PC-9 (cell line): ENCODE data around the gene MIGA2. TPM values are rescaled to one million over a fixed set of nuclear protein-coding genes. Genes with fewer than 3 reads are reported as not detected.
A peak's percentile ranks its signal among the peaks of the same experiment; 100 is the strongest.

Source experiments
- BruUV-seq: library from RNA; stranded (reverse); fragments of 400-500 nt; replicated peaks from 2 replicates; lab custom pipeline; 2021; lab: Mats Ljungman, UMichigan
- CTCF ChIA-PET: fragments of 300-600 bp; sonication (Branson Sonifier 250); formaldehyde crosslinking; loops from one replicate; lab custom pipeline; 2022; ENCODE audit warnings: antibody characterized with exemption; lab: Charles Lee
- POLR2A ChIA-PET: fragments of 300-600 bp; sonication (Branson Sonifier 250); formaldehyde crosslinking; loops from one replicate; lab custom pipeline; 2022; ENCODE audit warnings: antibody characterized with exemption; ENCODE audit not compliant: unreplicated experiment; lab: Charles Lee
- DNase-seq, 2 experiments: peaks; one replicate each; pipeline versions ENCODE4 v3.0.0 to v3.0.0-alpha.2; 2015 to 2022; ENCODE audit warnings: mixed read lengths in 1 of 2
- H2AFZ ChIP-seq: fragments of 200-600 bp; sonication (generic); 2 replicates; pipeline ENCODE4 v1.8.1; 2017; ENCODE audit warnings: antibody characterized with exemption
- H3F3A ChIP-seq: fragments of 200-600 bp; sonication (generic); 2 replicates; pipeline ENCODE4 v1.8.1; 2017; ENCODE audit warnings: antibody characterized with exemption, mild to moderate bottlenecking, low read depth; ENCODE audit not compliant: insufficient read depth
- H3K27ac ChIP-seq: fragments of 200-600 bp; sonication (generic); 2 replicates; pipeline ENCODE4 v1.6.1; 2016; ENCODE audit warnings: mixed run types
- H3K27me3 ChIP-seq: fragments of 200-600 bp; sonication (generic); 2 replicates; pipeline ENCODE4 v1.6.1; 2016; ENCODE audit warnings: low read depth, mixed run types; ENCODE audit not compliant: insufficient read depth
- H3K36me3 ChIP-seq: fragments of 200-600 bp; sonication (generic); 2 replicates; pipeline ENCODE4 v1.6.1; 2016; ENCODE audit warnings: low read depth, mixed run types
- H3K4me1 ChIP-seq: fragments of 200-600 bp; sonication (generic); replicated peaks from 2 replicates; pipeline ENCODE4 v1.6.1; 2016; ENCODE audit warnings: mixed run types; ENCODE audit not compliant: insufficient read depth
- H3K4me2 ChIP-seq: fragments of 200-600 bp; sonication (generic); 2 replicates; pipeline ENCODE4 v1.6.1; 2017; ENCODE audit warnings: mixed run types
- H3K4me3 ChIP-seq: fragments of 200-600 bp; sonication (generic); 2 replicates; pipeline ENCODE4 v1.6.1; 2016; ENCODE audit warnings: mixed run types
- H3K79me2 ChIP-seq: fragments of 200-600 bp; sonication (generic); 2 replicates; pipeline ENCODE4 v1.6.1; 2017; ENCODE audit warnings: low read depth, mixed run types
- H3K9me2 ChIP-seq: fragments of 200-600 bp; sonication (generic); 2 replicates; pipeline ENCODE4 v1.8.1; 2017; ENCODE audit warnings: mild to moderate bottlenecking; ENCODE audit not compliant: insufficient read depth
- H3K9me3 ChIP-seq: fragments of 200-600 bp; sonication (generic); 2 replicates; pipeline ENCODE4 v1.8.1; 2016; ENCODE audit warnings: low read depth; ENCODE audit not compliant: insufficient read depth
- H4K20me1 ChIP-seq: fragments of 200-600 bp; sonication (generic); 2 replicates; pipeline ENCODE4 v1.8.1; 2017; ENCODE audit not compliant: insufficient read depth
- EZH2 ChIP-seq: fragments of 200-600 bp; sonication (generic); IDR thresholded peaks from 2 replicates; pipeline ENCODE4 v1.8.0; 2017; ENCODE audit warnings: antibody characterized with exemption, low read depth
- intact Hi-C: fragments of 100-400 bp; cut with micrococcal nuclease; formaldehyde crosslinking; loops from one replicate; pipeline ENCODE4 v1.10.0; 2022; ENCODE audit not compliant: unreplicated experiment
- total RNA-seq: library from RNA; stranded (reverse); gene quantifications from 2 replicates; pipeline ENCODE4 v1.2.3, GENCODE V29; 2021
- TF ChIP-seq, protein P1 (sequence below): fragments of 200-600 bp; sonication (generic); conservative IDR thresholded peaks from 2 replicates; pipeline ENCODE4 v1.6.1; 2017; ENCODE audit warnings: mixed run types, antibody characterized with exemption, mild to moderate bottlenecking, moderate library complexity

Gene MIGA2
- total RNA-seq, 1 experiment from 2014 or later: 40.7 TPM

DNA sequence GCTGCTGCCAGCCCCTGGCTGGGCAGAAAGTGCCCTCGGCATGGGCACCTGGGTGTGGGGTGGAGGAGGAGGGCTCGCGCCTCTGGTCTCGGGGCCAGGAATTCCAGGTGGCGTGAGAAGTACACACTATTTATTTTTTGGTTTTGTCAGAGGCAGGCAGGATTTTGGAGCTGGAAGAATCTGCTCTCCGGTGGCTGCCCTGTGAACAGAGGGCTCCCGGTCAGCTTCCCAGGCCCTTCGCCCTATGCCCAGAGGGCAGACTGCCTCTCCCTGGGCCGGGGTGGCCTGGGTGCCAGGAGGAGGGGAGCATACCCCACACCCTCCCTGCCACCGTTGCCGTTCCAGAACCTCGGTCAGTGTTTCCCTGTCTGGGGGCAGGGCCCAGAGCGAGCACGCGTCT lies 52.8 kb downstream of the MIGA2 start:
- H3K79me2 ChIP-seq: no peaks in the 10 kb centered on the region; the same call in 1 of the 2 replicates
- no peaks in the 10 kb centered on the region for H4K20me1 ChIP-seq
- H3K9me2 ChIP-seq: no peaks in the 10 kb centered on the region
- H3K4me3 ChIP-seq: no peak overlapping the region
- POLR2A ChIA-PET: no interaction called here
- H3K27me3 ChIP-seq: no peaks in the 10 kb centered on the region
- no peak overlapping the region for H3K27ac ChIP-seq
- H3F3A ChIP-seq: no peaks in the 10 kb centered on the region; the same call in 1 of the 2 replicates
- BruUV-seq: no TSS peak
- H3K36me3 ChIP-seq: no peaks in the 10 kb centered on the region
- no peak for DNase-seq
- H2AFZ ChIP-seq: no peak overlapping the region
- H3K9me3 ChIP-seq: no peaks in the 10 kb centered on the region
- no peak for TF ChIP-seq EZH2
- TF ChIP-seq, protein P1, sequence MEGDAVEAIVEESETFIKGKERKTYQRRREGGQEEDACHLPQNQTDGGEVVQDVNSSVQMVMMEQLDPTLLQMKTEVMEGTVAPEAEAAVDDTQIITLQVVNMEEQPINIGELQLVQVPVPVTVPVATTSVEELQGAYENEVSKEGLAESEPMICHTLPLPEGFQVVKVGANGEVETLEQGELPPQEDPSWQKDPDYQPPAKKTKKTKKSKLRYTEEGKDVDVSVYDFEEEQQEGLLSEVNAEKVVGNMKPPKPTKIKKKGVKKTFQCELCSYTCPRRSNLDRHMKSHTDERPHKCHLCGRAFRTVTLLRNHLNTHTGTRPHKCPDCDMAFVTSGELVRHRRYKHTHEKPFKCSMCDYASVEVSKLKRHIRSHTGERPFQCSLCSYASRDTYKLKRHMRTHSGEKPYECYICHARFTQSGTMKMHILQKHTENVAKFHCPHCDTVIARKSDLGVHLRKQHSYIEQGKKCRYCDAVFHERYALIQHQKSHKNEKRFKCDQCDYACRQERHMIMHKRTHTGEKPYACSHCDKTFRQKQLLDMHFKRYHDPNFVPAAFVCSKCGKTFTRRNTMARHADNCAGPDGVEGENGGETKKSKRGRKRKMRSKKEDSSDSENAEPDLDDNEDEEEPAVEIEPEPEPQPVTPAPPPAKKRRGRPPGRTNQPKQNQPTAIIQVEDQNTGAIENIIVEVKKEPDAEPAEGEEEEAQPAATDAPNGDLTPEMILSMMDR: no peak
- no peaks in the 10 kb centered on the region for H3K4me1 ChIP-seq
- CTCF ChIA-PET: no interaction called here
- intact Hi-C loops: no loop called here
- no peak overlapping the region for H3K4me2 ChIP-seq

DNA sequence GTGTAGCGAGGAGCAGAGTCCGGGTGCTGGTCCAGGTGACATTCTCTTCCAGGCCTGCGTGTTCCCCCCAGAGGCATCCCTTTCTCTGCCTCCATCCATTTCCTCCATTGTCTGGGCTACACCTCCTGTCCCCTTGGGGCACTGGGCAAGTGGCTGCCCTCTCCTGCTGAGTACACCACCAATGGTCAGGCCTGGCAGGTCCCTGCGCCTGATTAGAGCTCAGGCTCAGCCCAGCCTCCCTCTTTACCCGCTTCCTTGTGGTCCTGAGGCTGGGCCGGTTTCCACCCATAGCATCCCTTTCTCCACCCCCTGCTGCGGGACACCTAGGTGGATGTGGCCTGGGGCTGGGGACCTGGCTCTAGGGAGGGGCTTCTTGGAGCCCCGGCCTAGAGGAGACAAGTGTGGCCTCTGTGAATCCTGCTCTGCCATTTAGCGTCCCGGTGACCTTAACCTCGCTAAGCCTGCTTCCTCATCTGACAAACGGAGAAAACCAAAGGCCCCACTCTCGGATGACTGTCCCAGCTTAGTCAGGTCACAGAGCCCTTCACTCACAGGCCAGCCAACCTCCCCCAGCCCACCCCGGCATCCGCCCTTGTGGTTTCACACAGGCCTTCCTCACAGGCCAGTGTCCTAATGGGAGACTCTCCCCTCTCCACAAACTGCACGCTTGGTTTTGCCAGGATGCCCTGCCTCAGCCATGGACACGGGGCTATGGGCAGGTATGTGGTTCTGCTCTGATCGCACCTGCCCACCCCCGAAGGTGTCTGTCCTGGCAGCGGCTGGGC lies 57.4 kb downstream of the MIGA2 start:
- no peaks in the 10 kb centered on the region for H4K20me1 ChIP-seq
- ChIA-PET CTCF (no interaction called here), POLR2A (no interaction called here)
- H2AFZ ChIP-seq: no peak overlapping the region
- BruUV-seq: no TSS peak
- H3K4me3 ChIP-seq: no peak overlapping the region
- H3K9me3 ChIP-seq: no peaks in the 10 kb centered on the region
- no peaks in the 10 kb centered on the region for H3K27me3 ChIP-seq
- no peaks in the 10 kb centered on the region for H3K36me3 ChIP-seq
- intact Hi-C loops: no loop called here
- H3K4me2 ChIP-seq: no peak overlapping the region
- H3K9me2 ChIP-seq: no peaks in the 10 kb centered on the region
- DNase-seq: peak in 1 of 2 experiments; percentile 31
- no peaks in the 10 kb centered on the region; the same call in 1 of the 2 replicates for H3F3A ChIP-seq
- H3K27ac ChIP-seq: no peak overlapping the region
- no peaks in the 10 kb centered on the region for H3K4me1 ChIP-seq
- TF ChIP-seq, protein P1: no peak
- no peak for TF ChIP-seq EZH2
- H3K79me2 ChIP-seq: no peaks in the 10 kb centered on the region

DNA sequence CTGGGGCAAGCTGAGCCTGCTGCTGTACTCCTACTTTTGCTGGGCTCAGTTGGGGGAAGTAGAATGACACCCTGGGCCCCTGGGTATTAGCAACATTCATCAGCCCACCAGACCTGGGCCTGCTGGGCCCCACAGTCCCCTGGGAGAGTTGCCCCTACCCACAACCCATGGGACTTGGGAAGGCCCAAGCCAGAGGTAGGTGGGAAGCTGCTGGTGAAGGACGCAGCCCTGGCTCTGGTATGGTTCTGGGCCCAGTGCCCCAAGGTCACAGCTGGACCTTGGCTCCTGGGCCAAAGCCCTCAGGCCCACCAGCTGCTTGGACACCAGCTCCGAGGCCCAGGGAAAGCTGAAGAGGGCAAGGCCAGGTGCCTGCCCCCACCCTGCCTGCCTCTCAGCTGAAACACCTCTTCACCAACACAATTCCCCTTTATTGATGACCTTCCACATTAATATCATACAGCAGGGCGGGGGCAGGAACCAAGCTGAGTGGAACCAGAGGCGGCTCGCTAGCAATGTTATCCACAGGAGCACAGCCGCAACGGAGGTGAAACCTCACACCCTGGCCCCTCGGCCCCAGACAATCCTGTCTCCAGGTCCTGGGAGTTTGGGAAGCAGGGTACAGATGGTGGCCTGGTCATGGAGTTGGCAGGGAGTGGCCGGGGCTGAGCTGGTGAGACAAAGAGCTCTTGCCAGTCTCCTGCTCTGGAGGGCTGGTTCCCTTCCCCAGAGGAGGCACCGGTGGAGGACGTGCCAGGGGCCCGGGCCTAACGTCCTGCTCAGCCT lies 58.2 kb downstream of the MIGA2 start:
- Histone ChIP-seq H2AFZ (no peak overlapping the region), H3K27ac (no peak overlapping the region), H3F3A (no peaks in the 10 kb centered on the region; the same call in 1 of the 2 replicates), H4K20me1 (no peaks in the 10 kb centered on the region), H3K4me1 (no peaks in the 10 kb centered on the region), H3K9me3 (no peaks in the 10 kb centered on the region), H3K4me3 (no peak overlapping the region), H3K27me3 (no peaks in the 10 kb centered on the region), H3K79me2 (no peaks in the 10 kb centered on the region), H3K4me2 (no peak overlapping the region), H3K36me3 (no peaks in the 10 kb centered on the region), H3K9me2 (no peaks in the 10 kb centered on the region)
- POLR2A ChIA-PET: no interaction called here
- intact Hi-C loops: no loop called here
- peak in 1 of 2 experiments; percentile 13 for DNase-seq
- TF ChIP-seq, protein P1: no peak
- no peak for TF ChIP-seq EZH2
- BruUV-seq: no TSS peak
- CTCF ChIA-PET: no interaction called here
